GM12891 (cell line): ENCODE results near the gene CSE1L.

Source experiments
- POLR2A ChIP-seq: IDR thresholded peaks from 2 replicates; pipeline ENCODE4 v1.6.1; 2011; ENCODE audit warnings: low read depth, low read length, control low read depth
- POLR2AphosphoS5 ChIP-seq: IDR thresholded peaks from 2 replicates; pipeline ENCODE4 v1.6.1; 2011; ENCODE audit warnings: low read depth, low read length, control low read depth
- POU2F2 ChIP-seq: IDR thresholded peaks from 2 replicates; pipeline ENCODE4 v1.6.1; 2011; ENCODE audit warnings: low read depth, mild to moderate bottlenecking, control low read depth, low read length, moderate library complexity
- TAF1 ChIP-seq: IDR thresholded peaks from 2 replicates; pipeline ENCODE4 v1.6.1; 2011; ENCODE audit warnings: low read depth, low read length, control low read depth

DNA sequence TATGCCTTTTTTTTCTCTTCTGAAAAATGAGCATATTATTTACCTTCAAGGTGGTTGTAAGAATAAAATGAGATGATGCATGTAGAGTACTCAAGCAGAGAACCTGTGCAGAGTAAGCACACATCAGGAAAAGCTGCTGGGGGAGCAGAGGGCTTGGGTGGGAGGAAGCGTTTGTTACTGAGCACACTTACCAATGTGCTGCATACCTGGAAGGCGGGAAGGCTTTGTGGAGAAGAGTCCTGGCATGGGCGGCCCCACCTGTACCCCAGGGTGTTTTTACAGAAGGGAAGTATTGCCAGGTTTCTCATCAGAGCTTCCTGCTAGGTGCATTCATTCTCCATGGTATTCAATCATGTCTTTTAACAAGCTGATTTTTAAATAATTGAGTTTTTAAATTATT is 52.9 kb downstream of the CSE1L start:
- TF ChIP-seq POLR2A (no peak), POLR2AphosphoS5 (no peak), TAF1 (no peak), POU2F2 (no peak)
